ENCODE measurements around the gene SEC11C. TPM values are rescaled to one million over a fixed set of nuclear protein-coding genes. Genes with fewer than 3 reads are reported as not detected.

The SEC11C gene
- total and polyA plus RNA-seq, 2 of the 8 experiments (the other 6 are each of a cell fraction or from before 2014, with no cell fraction given) = 27.1 to 59.3 TPM

DNA sequence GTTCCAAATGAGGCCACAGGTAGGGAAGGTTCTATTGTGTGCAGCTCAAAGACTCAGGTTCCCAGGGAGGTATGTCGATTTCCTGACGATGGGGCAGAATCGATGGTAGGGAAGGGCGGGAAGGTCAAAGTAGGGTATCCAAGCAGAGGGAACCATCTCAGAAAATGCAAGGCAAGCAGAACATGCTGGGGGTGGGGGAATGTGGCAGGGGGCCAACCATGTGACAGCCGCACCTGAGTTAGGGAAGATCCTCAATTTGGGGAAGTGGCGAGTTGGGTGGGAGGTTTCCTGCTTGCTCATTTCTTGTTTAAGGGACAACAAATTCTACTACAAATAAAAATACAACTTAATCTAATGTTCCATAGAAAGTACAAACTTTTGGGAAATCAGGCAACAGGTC is 58.5 kb downstream of the SEC11C start (continued):
- TF ChIP-seq, protein P1, sequence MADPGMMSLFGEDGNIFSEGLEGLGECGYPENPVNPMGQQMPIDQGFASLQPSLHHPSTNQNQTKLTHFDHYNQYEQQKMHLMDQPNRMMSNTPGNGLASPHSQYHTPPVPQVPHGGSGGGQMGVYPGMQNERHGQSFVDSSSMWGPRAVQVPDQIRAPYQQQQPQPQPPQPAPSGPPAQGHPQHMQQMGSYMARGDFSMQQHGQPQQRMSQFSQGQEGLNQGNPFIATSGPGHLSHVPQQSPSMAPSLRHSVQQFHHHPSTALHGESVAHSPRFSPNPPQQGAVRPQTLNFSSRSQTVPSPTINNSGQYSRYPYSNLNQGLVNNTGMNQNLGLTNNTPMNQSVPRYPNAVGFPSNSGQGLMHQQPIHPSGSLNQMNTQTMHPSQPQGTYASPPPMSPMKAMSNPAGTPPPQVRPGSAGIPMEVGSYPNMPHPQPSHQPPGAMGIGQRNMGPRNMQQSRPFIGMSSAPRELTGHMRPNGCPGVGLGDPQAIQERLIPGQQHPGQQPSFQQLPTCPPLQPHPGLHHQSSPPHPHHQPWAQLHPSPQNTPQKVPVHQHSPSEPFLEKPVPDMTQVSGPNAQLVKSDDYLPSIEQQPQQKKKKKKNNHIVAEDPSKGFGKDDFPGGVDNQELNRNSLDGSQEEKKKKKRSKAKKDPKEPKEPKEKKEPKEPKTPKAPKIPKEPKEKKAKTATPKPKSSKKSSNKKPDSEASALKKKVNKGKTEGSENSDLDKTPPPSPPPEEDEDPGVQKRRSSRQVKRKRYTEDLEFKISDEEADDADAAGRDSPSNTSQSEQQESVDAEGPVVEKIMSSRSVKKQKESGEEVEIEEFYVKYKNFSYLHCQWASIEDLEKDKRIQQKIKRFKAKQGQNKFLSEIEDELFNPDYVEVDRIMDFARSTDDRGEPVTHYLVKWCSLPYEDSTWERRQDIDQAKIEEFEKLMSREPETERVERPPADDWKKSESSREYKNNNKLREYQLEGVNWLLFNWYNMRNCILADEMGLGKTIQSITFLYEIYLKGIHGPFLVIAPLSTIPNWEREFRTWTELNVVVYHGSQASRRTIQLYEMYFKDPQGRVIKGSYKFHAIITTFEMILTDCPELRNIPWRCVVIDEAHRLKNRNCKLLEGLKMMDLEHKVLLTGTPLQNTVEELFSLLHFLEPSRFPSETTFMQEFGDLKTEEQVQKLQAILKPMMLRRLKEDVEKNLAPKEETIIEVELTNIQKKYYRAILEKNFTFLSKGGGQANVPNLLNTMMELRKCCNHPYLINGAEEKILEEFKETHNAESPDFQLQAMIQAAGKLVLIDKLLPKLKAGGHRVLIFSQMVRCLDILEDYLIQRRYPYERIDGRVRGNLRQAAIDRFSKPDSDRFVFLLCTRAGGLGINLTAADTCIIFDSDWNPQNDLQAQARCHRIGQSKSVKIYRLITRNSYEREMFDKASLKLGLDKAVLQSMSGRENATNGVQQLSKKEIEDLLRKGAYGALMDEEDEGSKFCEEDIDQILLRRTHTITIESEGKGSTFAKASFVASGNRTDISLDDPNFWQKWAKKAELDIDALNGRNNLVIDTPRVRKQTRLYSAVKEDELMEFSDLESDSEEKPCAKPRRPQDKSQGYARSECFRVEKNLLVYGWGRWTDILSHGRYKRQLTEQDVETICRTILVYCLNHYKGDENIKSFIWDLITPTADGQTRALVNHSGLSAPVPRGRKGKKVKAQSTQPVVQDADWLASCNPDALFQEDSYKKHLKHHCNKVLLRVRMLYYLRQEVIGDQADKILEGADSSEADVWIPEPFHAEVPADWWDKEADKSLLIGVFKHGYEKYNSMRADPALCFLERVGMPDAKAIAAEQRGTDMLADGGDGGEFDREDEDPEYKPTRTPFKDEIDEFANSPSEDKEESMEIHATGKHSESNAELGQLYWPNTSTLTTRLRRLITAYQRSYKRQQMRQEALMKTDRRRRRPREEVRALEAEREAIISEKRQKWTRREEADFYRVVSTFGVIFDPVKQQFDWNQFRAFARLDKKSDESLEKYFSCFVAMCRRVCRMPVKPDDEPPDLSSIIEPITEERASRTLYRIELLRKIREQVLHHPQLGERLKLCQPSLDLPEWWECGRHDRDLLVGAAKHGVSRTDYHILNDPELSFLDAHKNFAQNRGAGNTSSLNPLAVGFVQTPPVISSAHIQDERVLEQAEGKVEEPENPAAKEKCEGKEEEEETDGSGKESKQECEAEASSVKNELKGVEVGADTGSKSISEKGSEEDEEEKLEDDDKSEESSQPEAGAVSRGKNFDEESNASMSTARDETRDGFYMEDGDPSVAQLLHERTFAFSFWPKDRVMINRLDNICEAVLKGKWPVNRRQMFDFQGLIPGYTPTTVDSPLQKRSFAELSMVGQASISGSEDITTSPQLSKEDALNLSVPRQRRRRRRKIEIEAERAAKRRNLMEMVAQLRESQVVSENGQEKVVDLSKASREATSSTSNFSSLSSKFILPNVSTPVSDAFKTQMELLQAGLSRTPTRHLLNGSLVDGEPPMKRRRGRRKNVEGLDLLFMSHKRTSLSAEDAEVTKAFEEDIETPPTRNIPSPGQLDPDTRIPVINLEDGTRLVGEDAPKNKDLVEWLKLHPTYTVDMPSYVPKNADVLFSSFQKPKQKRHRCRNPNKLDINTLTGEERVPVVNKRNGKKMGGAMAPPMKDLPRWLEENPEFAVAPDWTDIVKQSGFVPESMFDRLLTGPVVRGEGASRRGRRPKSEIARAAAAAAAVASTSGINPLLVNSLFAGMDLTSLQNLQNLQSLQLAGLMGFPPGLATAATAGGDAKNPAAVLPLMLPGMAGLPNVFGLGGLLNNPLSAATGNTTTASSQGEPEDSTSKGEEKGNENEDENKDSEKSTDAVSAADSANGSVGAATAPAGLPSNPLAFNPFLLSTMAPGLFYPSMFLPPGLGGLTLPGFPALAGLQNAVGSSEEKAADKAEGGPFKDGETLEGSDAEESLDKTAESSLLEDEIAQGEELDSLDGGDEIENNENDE (IDR thresholded peaks at IDR 0.05; ENCODE audit: insufficient replicate concordance, low read length) = no peak
- TF ChIP-seq KDM5A (IDR thresholded peaks at IDR 0.05; ENCODE audit: low read length) = no peak
- no peak; the same call in 1 of the 2 replicates for TF ChIP-seq MAFK (IDR thresholded peaks at IDR 0.05; ENCODE audit: low read depth, low read length)
- TF ChIP-seq FOSL1 (IDR thresholded peaks at IDR 0.05; ENCODE audit: insufficient read depth, low read depth, low read length) = no peak
- TF ChIP-seq RFX5 (IDR thresholded peaks at IDR 0.05; ENCODE audit: borderline replicate concordance, low read depth, low read length) = no peak
- no peak for TF ChIP-seq POU5F1 (IDR thresholded peaks at IDR 0.05; ENCODE audit: low read depth, low read length)
- no peak for TF ChIP-seq RNF2 (IDR thresholded peaks at IDR 0.05; ENCODE audit: borderline replicate concordance, low read depth, low read length, missing control alignments, poor library complexity, severe bottlenecking)
